ENCODE results near the gene ACTN1.

The ACTN1 gene

DNA sequence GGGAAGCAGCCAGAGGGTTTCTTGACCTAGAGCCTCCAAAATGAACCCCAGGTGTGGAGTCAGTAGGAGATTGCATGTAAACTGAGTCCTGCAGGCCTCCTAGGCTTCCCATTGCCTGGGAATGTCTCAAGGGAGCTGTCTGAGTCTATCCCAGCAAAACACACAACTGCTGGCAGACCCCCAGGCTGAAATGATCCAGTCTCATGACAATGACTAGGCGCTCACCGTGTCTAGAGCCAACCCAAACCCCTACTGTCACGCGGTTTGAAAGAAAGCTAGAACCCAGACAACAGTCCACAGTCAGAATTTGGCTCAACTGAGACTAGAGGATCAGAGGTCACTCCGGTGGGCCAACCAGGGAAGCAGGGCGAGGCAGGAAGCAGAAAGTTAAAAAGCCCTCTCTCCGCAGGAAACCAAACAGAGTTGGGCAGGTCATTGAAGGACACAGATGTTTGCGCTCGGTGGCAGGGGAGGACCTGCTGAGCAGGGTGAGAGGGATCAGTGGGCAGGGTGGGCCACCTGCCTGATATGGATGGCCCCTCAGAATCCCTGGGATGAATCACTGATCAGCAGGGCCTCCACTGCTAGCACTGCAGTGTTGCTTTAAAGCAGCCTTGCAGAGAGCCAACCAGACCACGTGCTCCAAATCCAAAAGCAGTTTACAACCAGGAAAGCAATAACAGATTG is 23.8 kb downstream of the ACTN1 start:
- no peak for DNase-seq
- H3K27me3 Mint-ChIP-seq, result no peaks in the 10 kb centered on the region
- H3K36me3 Mint-ChIP-seq (ENCODE audit: low read depth), result peaks cover 25% of the 10 kb centered on the region
- H3K9me3 Mint-ChIP-seq, result no peaks in the 10 kb centered on the region
- H3K4me1 Mint-ChIP-seq (ENCODE audit: low read depth), result peaks cover 89% of the 10 kb centered on the region
- H3K4me3 Mint-ChIP-seq, result peak overlapping the region; percentile 1
- peak overlapping the region; percentile 77 for H3K27ac Mint-ChIP-seq

DNA sequence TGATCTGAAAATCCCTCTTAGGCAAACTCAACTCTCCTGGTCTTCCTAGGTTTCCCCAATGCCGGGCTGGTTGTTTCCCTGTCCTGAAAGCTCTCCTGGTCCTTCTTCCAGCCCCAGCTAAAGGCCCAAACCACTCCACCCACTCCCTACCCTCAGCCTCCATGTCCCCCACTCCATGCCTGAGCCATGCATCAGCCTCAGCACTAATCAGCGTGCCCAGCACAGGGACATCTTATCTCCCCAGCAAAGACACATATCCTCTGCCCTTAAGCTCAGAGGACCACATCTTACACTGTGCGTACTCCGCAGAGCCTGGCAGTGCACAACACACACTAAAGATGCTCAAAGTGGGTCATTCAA is 25.9 kb downstream of the ACTN1 start:
- Mint-ChIP-seq H3K36me3 (ENCODE audit: low read depth) (peaks cover 25% of the 10 kb centered on the region), H3K27me3 (no peaks in the 10 kb centered on the region), H3K4me1 (ENCODE audit: low read depth) (peaks cover 87% of the 10 kb centered on the region)

GRCh38 chr14:68952531-68953195 is 26.4 kb downstream of the ACTN1 start:
- Mint-ChIP-seq H3K27ac (peak overlapping the region; percentile 87), H3K4me3 (peak overlapping the region; percentile 18), H3K9me3 (no peaks in the 10 kb centered on the region), H3K4me1 (ENCODE audit: low read depth) (peaks cover 87% of the 10 kb centered on the region), H3K27me3 (no peaks in the 10 kb centered on the region), H3K36me3 (ENCODE audit: low read depth) (peaks cover 21% of the 10 kb centered on the region)
- DNase-seq, result no peak

More for the DNA sequence above, 25.9 kb downstream of the ACTN1 start:
- Mint-ChIP-seq H3K4me3 (peak overlapping the region; percentile 18), H3K27ac (peak overlapping the region; percentile 87), H3K9me3 (no peaks in the 10 kb centered on the region)
- no peak for DNase-seq

- H3K9me3 Mint-ChIP-seq, result no peaks in the 10 kb centered on the region
- H3K36me3 Mint-ChIP-seq (ENCODE audit: low read depth), result peaks cover 15% of the 10 kb centered on the region
- peak overlapping the region; percentile 87 for H3K27ac Mint-ChIP-seq
- no peak overlapping the region for H3K4me3 Mint-ChIP-seq
- H3K27me3 Mint-ChIP-seq, result no peaks in the 10 kb centered on the region
- peaks cover 87% of the 10 kb centered on the region for H3K4me1 Mint-ChIP-seq (ENCODE audit: low read depth)
- no peak for DNase-seq
Measured at GRCh38 chr14:68951800-68952530, 27.1 kb downstream of the ACTN1 start.

DNA sequence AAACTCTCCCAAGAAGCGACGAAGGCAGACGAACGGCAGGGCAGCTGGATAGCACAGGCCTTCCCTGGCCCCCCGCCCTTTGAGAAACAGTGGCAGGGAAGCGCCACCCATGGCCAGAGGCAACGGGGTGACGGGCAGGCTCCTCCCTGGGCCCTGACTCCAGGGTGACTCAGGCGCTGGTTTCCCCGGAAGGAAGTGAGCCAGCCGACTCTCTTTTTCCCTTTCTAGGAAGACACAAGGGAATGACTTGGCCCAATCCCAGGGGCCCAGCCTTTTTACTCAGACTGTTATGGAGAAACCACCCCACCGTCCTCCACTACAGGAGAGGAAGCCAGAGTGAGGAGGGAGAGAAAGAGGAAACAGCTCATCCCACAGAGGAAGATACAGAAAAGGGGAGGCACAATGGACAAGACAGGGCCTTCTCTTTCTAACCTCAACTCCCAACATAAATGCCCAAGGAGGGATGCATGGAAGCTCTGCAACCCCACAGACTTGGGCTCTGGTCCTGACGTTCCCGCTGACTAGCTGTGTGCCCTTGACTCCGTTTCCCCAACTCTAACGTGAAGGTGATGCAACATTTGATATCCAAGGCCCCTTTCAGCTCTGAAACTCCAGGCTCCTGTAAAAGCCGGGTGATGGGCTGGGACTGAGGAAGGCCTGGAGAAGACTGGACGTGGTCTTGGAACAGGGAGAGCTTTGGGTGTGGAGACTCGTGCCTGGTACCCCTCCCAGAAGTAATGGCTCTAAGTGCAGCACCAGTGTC is 27.9 kb downstream of the ACTN1 start:
- no peaks in the 10 kb centered on the region for H3K27me3 Mint-ChIP-seq
- no peak for DNase-seq
- peaks cover 10% of the 10 kb centered on the region for H3K36me3 Mint-ChIP-seq (ENCODE audit: low read depth)
- peaks cover 88% of the 10 kb centered on the region for H3K4me1 Mint-ChIP-seq (ENCODE audit: low read depth)
- H3K27ac Mint-ChIP-seq, result peak overlapping the region; percentile 87
- no peak overlapping the region for H3K4me3 Mint-ChIP-seq
- no peaks in the 10 kb centered on the region for H3K9me3 Mint-ChIP-seq

DNA sequence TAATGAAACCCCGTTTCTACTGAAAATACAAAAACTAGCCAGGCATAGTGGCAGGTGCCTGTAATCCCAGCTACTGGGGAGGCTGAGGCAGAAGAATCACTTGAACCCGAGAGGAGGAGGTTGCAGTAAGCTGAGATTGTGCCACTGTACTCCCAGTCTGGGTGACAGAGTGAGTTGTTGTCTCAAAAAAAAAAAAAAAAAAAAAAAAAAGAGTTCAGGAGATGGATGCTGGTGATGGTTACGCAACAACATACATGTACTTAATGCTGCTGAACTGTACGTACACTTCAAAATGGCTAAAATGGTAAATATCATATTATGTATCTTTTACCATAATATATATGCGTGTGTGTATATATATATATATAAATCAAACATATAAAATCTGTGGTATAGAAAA is 29.0 kb downstream of the ACTN1 start:
- peaks cover 10% of the 10 kb centered on the region for H3K36me3 Mint-ChIP-seq (ENCODE audit: low read depth)
- no peaks in the 10 kb centered on the region for H3K9me3 Mint-ChIP-seq
- peaks cover 88% of the 10 kb centered on the region for H3K4me1 Mint-ChIP-seq (ENCODE audit: low read depth)
- H3K27ac Mint-ChIP-seq, result peak overlapping the region; percentile 84
- DNase-seq, result no peak
- no peak overlapping the region for H3K4me3 Mint-ChIP-seq
- H3K27me3 Mint-ChIP-seq, result no peaks in the 10 kb centered on the region

DNA sequence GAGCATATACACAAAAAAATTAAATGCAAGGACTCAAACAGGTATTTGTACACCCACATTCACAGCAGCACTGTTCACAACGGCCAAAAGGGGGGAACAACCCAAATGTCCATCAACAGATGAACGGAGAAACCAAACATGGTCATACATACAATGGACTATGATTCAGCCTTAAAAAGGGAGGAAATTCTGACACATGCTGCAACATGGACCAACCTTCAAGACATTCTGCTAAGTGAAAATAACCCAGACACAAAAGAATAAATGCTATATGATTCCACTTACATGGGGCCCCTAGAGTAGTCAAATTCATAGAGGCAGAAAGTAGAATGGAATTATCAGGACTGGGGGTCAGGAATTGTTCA is 29.5 kb downstream of the ACTN1 start:
- peaks cover 88% of the 10 kb centered on the region for H3K4me1 Mint-ChIP-seq (ENCODE audit: low read depth)
- H3K27ac Mint-ChIP-seq, result peak overlapping the region; percentile 84
- H3K36me3 Mint-ChIP-seq (ENCODE audit: low read depth), result peaks cover 10% of the 10 kb centered on the region
- H3K9me3 Mint-ChIP-seq, result no peaks in the 10 kb centered on the region
- no peak overlapping the region for H3K4me3 Mint-ChIP-seq
- no peaks in the 10 kb centered on the region for H3K27me3 Mint-ChIP-seq
- DNase-seq, result no peak

DNA sequence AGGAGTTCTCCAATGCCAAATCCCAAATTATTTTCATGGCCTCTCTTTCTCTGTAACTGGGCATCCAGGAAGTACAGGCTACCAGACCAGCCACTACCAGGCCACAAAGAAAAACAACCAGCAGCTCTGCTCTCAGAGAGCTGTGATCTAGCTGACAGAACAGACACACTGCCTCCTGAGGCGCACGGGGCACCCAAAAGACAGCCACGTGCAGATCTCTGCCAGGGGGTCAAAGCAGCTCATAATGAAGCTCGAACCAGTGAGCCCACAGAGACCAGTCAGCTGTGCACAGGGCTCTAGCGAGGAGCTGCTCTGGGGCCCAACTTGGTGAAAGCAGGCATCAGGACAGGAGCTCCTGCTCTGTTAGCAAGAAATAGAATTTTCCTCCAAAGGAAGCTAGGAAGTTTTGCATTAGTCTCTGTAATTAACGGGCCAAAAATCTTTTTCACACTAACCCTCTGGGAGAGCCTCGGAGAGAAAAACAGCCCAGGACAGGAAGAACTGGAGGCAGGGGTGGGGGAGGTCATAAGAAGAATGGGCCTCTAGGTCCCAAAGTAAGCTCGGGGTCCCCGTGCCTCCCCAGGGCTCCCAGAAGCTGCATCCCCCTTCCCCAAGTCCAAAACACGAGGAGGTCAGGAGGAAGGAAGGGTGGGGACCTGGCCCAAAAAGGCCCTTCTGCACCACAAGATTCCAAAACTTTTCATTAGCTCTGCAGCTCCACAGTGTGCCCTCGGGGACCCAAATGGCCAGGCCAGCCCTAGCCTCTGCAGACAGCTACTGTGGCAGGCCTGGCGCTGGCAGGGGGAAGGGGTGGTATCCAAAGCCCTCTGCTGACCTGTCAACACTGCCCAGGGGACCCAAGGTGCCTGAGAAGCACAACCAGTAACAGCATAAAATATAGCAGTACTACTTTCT is 30.2 kb downstream of the ACTN1 start:
- Mint-ChIP-seq H3K4me1 (ENCODE audit: low read depth) (peaks cover 90% of the 10 kb centered on the region), H3K9me3 (no peaks in the 10 kb centered on the region), H3K4me3 (no peak overlapping the region), H3K36me3 (ENCODE audit: low read depth) (peaks cover 10% of the 10 kb centered on the region), H3K27ac (peak overlapping the region; percentile 84), H3K27me3 (no peaks in the 10 kb centered on the region)
- no peak for DNase-seq

DNA sequence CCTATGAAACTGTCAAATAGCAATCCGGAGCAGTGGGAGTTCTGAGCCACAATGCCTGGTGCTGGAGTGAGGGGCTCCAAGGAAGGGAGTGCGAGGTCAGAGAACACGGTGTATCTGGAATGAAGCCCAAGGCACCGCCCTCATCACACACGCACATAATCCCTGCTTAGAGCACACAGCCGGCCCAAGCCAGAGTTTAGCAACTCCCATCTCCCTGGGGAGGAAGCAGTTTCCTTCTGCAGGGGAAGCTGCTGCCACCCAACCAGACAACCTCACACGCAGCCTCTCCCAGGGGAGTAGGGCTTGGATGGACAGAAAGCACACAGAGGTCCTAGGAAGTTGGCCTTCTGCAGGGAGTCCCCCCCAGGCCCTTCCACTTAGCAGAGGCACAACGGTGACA is 31.3 kb downstream of the ACTN1 start:
- peak overlapping the region; percentile 84 for H3K27ac Mint-ChIP-seq
- peaks cover 93% of the 10 kb centered on the region for H3K4me1 Mint-ChIP-seq (ENCODE audit: low read depth)
- no peak overlapping the region for H3K4me3 Mint-ChIP-seq
- no peak for DNase-seq
- H3K9me3 Mint-ChIP-seq, result no peaks in the 10 kb centered on the region
- H3K27me3 Mint-ChIP-seq, result no peaks in the 10 kb centered on the region
- H3K36me3 Mint-ChIP-seq (ENCODE audit: low read depth), result peaks cover 11% of the 10 kb centered on the region

- Mint-ChIP-seq H3K36me3 (ENCODE audit: low read depth) (peaks cover 9% of the 10 kb centered on the region), H3K9me3 (no peaks in the 10 kb centered on the region)
Measured at GRCh38 chr14:68946489-68946822, 32.6 kb downstream of the ACTN1 start.

GRCh38 chr14:68945585-68946488 is 33.3 kb downstream of the ACTN1 start:
- Mint-ChIP-seq H3K27ac (peak overlapping the region; percentile 83), H3K27me3 (no peaks in the 10 kb centered on the region), H3K36me3 (ENCODE audit: low read depth) (peaks cover 3% of the 10 kb centered on the region), H3K4me3 (no peak overlapping the region), H3K9me3 (no peaks in the 10 kb centered on the region), H3K4me1 (ENCODE audit: low read depth) (peaks cover 92% of the 10 kb centered on the region)
- no peak for DNase-seq

More at GRCh38 chr14:68946489-68946822, 32.6 kb downstream of the ACTN1 start:
- Mint-ChIP-seq H3K27ac (peak overlapping the region; percentile 83), H3K4me1 (ENCODE audit: low read depth) (peaks cover 94% of the 10 kb centered on the region), H3K4me3 (no peak overlapping the region), H3K27me3 (no peaks in the 10 kb centered on the region)
- no peak for DNase-seq

DNA sequence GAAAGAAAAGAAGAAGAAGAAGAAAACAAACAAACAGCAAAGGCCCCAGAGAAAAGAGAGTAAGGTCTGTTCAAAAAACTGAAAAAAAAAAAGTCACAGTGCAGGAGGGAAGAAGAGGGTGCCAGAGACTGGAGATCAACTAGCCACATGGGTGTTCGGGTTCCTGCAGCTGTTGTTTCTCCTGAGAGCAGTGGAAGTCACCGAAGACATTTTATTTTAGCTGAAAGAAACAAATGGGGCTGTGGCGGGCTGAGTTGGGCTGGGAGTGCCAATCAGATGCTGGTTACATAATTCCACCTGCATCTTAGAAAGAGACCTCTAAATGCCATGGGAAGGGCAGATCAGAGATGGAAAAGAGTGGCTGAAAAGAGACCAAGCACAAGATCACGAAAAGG is 33.9 kb downstream of the ACTN1 start:
- no peak for DNase-seq
- Mint-ChIP-seq H3K27me3 (no peaks in the 10 kb centered on the region), H3K4me3 (no peak overlapping the region), H3K27ac (peak overlapping the region; percentile 83), H3K4me1 (ENCODE audit: low read depth) (peaks cover 91% of the 10 kb centered on the region), H3K9me3 (no peaks in the 10 kb centered on the region), H3K36me3 (ENCODE audit: low read depth) (peaks cover 3% of the 10 kb centered on the region)

GRCh38 chr14:68944162-68944561 is 34.9 kb downstream of the ACTN1 start:
- Mint-ChIP-seq H3K9me3 (no peaks in the 10 kb centered on the region), H3K4me1 (ENCODE audit: low read depth) (peaks cover 91% of the 10 kb centered on the region), H3K4me3 (no peak overlapping the region), H3K27me3 (no peaks in the 10 kb centered on the region), H3K36me3 (ENCODE audit: low read depth) (peaks cover 3% of the 10 kb centered on the region), H3K27ac (peak overlapping the region; percentile 50)
- DNase-seq, result no peak
